Liver (tissue), 9 donors: ENCODE measurements around the gene CCDC68. TPM values are rescaled to one million over a fixed set of nuclear protein-coding genes. Genes with fewer than 3 reads are reported as not detected.

Source experiments
- DNase-seq: peaks from one replicate; pipeline ENCODE4 v3.0.0-alpha.2; 2017; ENCODE audit warnings: low spot score
- H3K27ac ChIP-seq, 2 donors: one replicate each; pipeline ENCODE4 v1.7.0; 2013; ENCODE audit warnings: inconsistent platforms in 2 of 2, low read length in 2 of 2, control low read depth in 1 of 2, low read depth in 1 of 2, mild to moderate bottlenecking in 1 of 2
- H3K27me3 ChIP-seq, 4 donors: one replicate each; pipeline versions ENCODE4 v1.6.1 to v1.7.0; 2013; ENCODE audit warnings: low read length in 3 of 4, inconsistent platforms in 1 of 4, mild to moderate bottlenecking in 1 of 4, moderate library complexity in 1 of 4; ENCODE audit not compliant: control insufficient read depth in 4 of 4, insufficient read depth in 4 of 4
- H3K36me3 ChIP-seq, 4 donors: one replicate each; pipeline versions ENCODE4 v1.6.1 to v1.7.0; 2013; ENCODE audit warnings: low read length in 3 of 4, mild to moderate bottlenecking in 3 of 4, low read depth in 1 of 4, moderate library complexity in 1 of 4; ENCODE audit not compliant: control insufficient read depth in 4 of 4, insufficient read depth in 3 of 4
- H3K4me1 ChIP-seq, 4 donors: one replicate each; pipeline versions ENCODE4 v1.6.1 to v1.7.0; 2013; ENCODE audit warnings: low read length in 3 of 4, mild to moderate bottlenecking in 3 of 4, moderate library complexity in 1 of 4; ENCODE audit not compliant: control insufficient read depth in 4 of 4, insufficient read depth in 4 of 4
- H3K4me3 ChIP-seq, 3 donors: one replicate each; pipeline versions ENCODE4 v1.6.1 to v1.7.0; 2013; ENCODE audit warnings: low read length in 3 of 3, control low read depth in 1 of 3, low read depth in 1 of 3, mild to moderate bottlenecking in 1 of 3
- H3K9ac ChIP-seq, 2 donors: one replicate each; pipeline ENCODE4 v1.7.0; 2013; ENCODE audit warnings: low read length in 2 of 2, mild to moderate bottlenecking in 2 of 2, moderate library complexity in 2 of 2, control low read depth in 1 of 2, low read depth in 1 of 2
- H3K9me3 ChIP-seq, 4 donors: one replicate each; pipeline versions ENCODE4 v1.6.1 to v1.7.0; 2013; ENCODE audit warnings: low read length in 3 of 4; ENCODE audit not compliant: control insufficient read depth in 4 of 4
- EGR1 ChIP-seq, 2 donors: IDR thresholded peaks; 2 replicates each; pipeline ENCODE4 v1.6.1; 2016 to 2018; ENCODE audit warnings: antibody characterized with exemption in 2 of 2, low read depth in 2 of 2
- FOXA1 ChIP-seq: IDR thresholded peaks from 2 replicates; pipeline ENCODE4 v1.6.1; 2016; ENCODE audit warnings: antibody characterized with exemption
- FOXA2 ChIP-seq: IDR thresholded peaks from 2 replicates; pipeline ENCODE4 v1.6.1; 2016; ENCODE audit warnings: antibody characterized with exemption
- GABPA ChIP-seq, 2 donors: IDR thresholded peaks in 1 of 2; conservative IDR thresholded peaks in 1 of 2; 2 replicates each; pipeline ENCODE4 v1.6.1; 2016; ENCODE audit warnings: antibody characterized with exemption in 2 of 2, mild to moderate bottlenecking in 1 of 2, moderate library complexity in 1 of 2
- HNF4A ChIP-seq, 2 donors: conservative IDR thresholded peaks; 2 replicates each; pipeline ENCODE4 v1.6.1; 2016; ENCODE audit warnings: antibody characterized with exemption in 2 of 2, mild to moderate bottlenecking in 2 of 2
- JUND ChIP-seq, 2 donors: IDR thresholded peaks; 2 replicates each; pipeline ENCODE4 v1.6.1; 2016; ENCODE audit warnings: antibody characterized with exemption in 2 of 2
- NR2F2 ChIP-seq: IDR thresholded peaks from 2 replicates; pipeline ENCODE4 v1.6.1; 2016; ENCODE audit warnings: antibody characterized with exemption
- RAD21 ChIP-seq, 2 donors: IDR thresholded peaks; 2 replicates each; pipeline ENCODE4 v1.6.1; 2016; ENCODE audit warnings: antibody characterized with exemption in 2 of 2, mild to moderate bottlenecking in 2 of 2
- SP1 ChIP-seq: IDR thresholded peaks from 2 replicates; pipeline ENCODE4 v1.6.1; 2018; ENCODE audit warnings: antibody characterized with exemption, mild to moderate bottlenecking
- WGBS: extraction: QIAGEN DNeasy Blood & Tissue Kit; methylation state at CpG from one replicate; pipeline ENCODE4 v1.1.7; 2013; 5-methylcytosine and 5-hydroxymethylcytosine counted together
- polyA plus RNA-seq, 2 donors: library from polyadenylated mRNA; stranded (reverse) in 1 of 2; unstranded in 1 of 2; fragments of 200-250 nt in 1 of 2; fragments of >200 nt in 1 of 2; fragmentation: Nextera tagmentation in 1 of 2; extraction: Ambion mirVana in 1 of 2; gene quantifications; one replicate each; pipeline versions ENCODE4 v1.2.1 to v1.2.3, GENCODE V29; 2013 to 2015
- total RNA-seq, 2 donors: library from RNA; depleted of rRNA; stranded (reverse); fragments of >200 nt; gene quantifications; one replicate each; pipeline ENCODE4 v1.2.3, GENCODE V29; 2014
- TF ChIP-seq, protein P1 (sequence below): IDR thresholded peaks from 2 replicates; pipeline ENCODE4 v1.6.1; 2016; ENCODE audit warnings: antibody characterized with exemption
- TF ChIP-seq, protein P2 (sequence below): fragments of 150-350 bp; IDR thresholded peaks from 2 replicates; pipeline ENCODE4 v1.5.1; 2017; ENCODE audit warnings: improper control_type of control experiment, low read depth, low read length; ENCODE audit not compliant: missing input control
- donor health status: healthy.
- donor health status: healthy.
- donor health status: healthy.
- donor health status: healthy.
- donor health status: healthy.

CCDC68 gene
- total and polyA plus RNA-seq, 4 donors = 2.6 to 17.5 (median 11.2) TPM

DNA sequence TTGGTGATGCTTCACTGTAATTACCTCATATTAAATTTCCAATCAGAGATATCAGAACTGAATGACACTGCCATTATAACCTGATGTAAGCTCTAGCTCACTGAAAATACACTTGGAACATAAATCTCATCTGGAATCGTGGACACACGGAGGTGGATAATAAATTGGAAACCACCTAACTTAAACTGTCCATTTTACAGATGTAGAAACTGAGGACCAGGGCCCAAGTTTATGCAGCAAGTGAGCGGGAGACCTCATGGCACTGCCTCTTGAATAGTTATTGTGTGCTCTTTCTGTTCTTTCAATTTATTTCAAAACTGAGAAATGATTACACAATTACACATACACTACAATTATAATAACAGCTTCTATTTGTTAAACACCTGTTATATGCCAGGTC lies 20.8 kb downstream of the CCDC68 start:
- 96% methylated on average over 3 of the region's 3 CpGs for WGBS
- no peaks in the 10 kb centered on the region for H3K27me3 ChIP-seq
- H3K27ac ChIP-seq = no peak overlapping the region
- no peak overlapping the region for H3K9ac ChIP-seq
- H3K36me3 ChIP-seq = peaks cover 2 to 5% (median 4%) of the 10 kb centered on the region in 4 donors
- H3K4me3 ChIP-seq = no peak overlapping the region
- no peak for DNase-seq
- H3K4me1 ChIP-seq = no peaks in the 10 kb centered on the region
- no peaks in the 10 kb centered on the region for H3K9me3 ChIP-seq
- TF ChIP-seq GABPA (IDR thresholded peaks at IDR 0.05 in 1 of 2, conservative IDR thresholded peaks at IDR 0.05 in 1 of 2) = no peak
- TF ChIP-seq, protein P1, sequence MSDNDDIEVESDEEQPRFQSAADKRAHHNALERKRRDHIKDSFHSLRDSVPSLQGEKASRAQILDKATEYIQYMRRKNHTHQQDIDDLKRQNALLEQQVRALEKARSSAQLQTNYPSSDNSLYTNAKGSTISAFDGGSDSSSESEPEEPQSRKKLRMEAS = no peak
- no peak for TF ChIP-seq NR2F2
- TF ChIP-seq FOXA2 = no peak
- TF ChIP-seq, protein P2, sequence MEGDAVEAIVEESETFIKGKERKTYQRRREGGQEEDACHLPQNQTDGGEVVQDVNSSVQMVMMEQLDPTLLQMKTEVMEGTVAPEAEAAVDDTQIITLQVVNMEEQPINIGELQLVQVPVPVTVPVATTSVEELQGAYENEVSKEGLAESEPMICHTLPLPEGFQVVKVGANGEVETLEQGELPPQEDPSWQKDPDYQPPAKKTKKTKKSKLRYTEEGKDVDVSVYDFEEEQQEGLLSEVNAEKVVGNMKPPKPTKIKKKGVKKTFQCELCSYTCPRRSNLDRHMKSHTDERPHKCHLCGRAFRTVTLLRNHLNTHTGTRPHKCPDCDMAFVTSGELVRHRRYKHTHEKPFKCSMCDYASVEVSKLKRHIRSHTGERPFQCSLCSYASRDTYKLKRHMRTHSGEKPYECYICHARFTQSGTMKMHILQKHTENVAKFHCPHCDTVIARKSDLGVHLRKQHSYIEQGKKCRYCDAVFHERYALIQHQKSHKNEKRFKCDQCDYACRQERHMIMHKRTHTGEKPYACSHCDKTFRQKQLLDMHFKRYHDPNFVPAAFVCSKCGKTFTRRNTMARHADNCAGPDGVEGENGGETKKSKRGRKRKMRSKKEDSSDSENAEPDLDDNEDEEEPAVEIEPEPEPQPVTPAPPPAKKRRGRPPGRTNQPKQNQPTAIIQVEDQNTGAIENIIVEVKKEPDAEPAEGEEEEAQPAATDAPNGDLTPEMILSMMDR = no peak
- no peak for TF ChIP-seq EGR1 (IDR thresholded peaks at IDR 0.05; ENCODE audit: low read depth in 2 of 2)
- TF ChIP-seq JUND (IDR thresholded peaks at IDR 0.05) = no peak
- TF ChIP-seq HNF4A (conservative IDR thresholded peaks at IDR 0.05) = no peak

DNA sequence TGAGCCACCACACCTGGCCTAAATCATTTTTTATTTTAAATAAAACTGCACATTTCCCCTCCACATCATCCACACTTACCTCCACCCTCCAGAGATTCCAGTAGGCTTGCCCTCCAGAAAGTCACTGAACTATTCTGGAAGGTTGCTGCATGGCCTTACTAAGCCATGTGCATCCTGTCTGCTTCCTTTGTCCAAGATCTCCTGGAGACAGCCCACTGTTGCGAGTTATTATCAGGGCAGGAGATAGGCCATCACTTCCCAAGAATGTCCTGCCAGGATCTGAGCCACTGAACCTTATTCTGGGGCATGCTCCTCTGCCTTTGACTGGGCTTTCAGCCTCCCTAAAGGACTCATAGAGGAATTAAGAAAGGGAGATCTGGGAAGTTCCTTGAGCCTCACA lies 26.8 kb downstream of the CCDC68 start:
- Histone ChIP-seq H3K27me3 (no peaks in the 10 kb centered on the region), H3K27ac (no peak overlapping the region), H3K4me1 (no peaks in the 10 kb centered on the region), H3K9ac (no peak overlapping the region), H3K4me3 (no peak overlapping the region), H3K36me3 (peaks cover 2 to 5% (median 4%) of the 10 kb centered on the region in 4 donors), H3K9me3 (no peaks in the 10 kb centered on the region)
- WGBS = 55% methylated on average over 1 of the region's 1 CpG
- no peak for DNase-seq
- TF ChIP-seq FOXA1 (no peak), GABPA (IDR thresholded peaks at IDR 0.05 in 1 of 2, conservative IDR thresholded peaks at IDR 0.05 in 1 of 2) (no peak), JUND (IDR thresholded peaks at IDR 0.05) (no peak), SP1 (no peak)
- TF ChIP-seq, protein P1 = no peak

DNA sequence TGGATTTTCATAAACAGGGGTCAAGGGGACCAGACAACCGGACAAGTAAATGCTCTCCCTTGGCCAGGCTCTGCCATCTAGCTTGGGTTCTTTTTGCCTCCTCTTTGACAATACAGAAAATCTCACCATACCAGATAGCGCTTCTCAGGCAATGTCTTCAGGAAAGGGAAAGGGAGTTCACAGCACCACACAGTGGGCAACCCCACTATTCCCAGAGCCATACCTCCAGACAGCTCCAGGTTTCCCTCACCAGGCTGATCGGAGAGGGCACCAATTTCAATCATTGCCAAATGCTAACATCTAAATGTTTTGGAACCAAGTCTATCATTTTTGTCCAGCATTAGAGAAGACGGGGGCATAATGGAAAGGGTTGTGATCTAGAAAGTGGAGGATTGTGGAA lies 28.1 kb downstream of the CCDC68 start:
- TF ChIP-seq JUND (IDR thresholded peaks at IDR 0.05) = no peak
- TF ChIP-seq, protein P2 = no peak
- no peak for TF ChIP-seq FOXA2
- no peak for TF ChIP-seq FOXA1
- no peak for TF ChIP-seq EGR1 (IDR thresholded peaks at IDR 0.05; ENCODE audit: low read depth in 2 of 2)
- TF ChIP-seq RAD21 (IDR thresholded peaks at IDR 0.05) = peak in 1 of 2 donors; percentile 33
- no peaks in the 10 kb centered on the region for H3K4me1 ChIP-seq
- no peaks in the 10 kb centered on the region for H3K27me3 ChIP-seq
- no peaks in the 10 kb centered on the region for H3K9me3 ChIP-seq
- DNase-seq = no peak
- no peak overlapping the region for H3K9ac ChIP-seq
- 97% methylated on average over 4 of the region's 4 CpGs for WGBS
- no peak overlapping the region for H3K27ac ChIP-seq
- H3K4me3 ChIP-seq = no peak overlapping the region
- peaks cover 0 to 5% (median 2%) of the 10 kb centered on the region in 4 donors for H3K36me3 ChIP-seq
